Cardiac muscle cell (in vitro differentiated cells and primary cell): Measurements from ENCODE around the gene UGT3A1. TPM values are rescaled to one million over a fixed set of nuclear protein-coding genes. Genes with fewer than 3 reads are reported as not detected.

Source experiments
- DNase-seq, 2 donors: peaks; one replicate each; pipeline versions ENCODE4 v3.0.0 to v3.0.0-alpha.2; 2010 to 2017; ENCODE audit warnings: low read depth in 1 of 2, low spot score in 1 of 2
- H3K27ac ChIP-seq: fragments of 200-600 bp; sonication (generic); 2 replicates; pipeline ENCODE4 v1.5.1; 2016
- H3K27me3 ChIP-seq: fragments of 200-600 bp; sonication (generic); 2 replicates; pipeline ENCODE4 v1.6.0; 2016; ENCODE audit warnings: control low read depth
- H3K36me3 ChIP-seq: fragments of 200-600 bp; sonication (generic); 2 replicates; pipeline ENCODE4 v1.5.1; 2016; ENCODE audit warnings: control low read depth
- H3K4me1 ChIP-seq: fragments of 200-600 bp; sonication (generic); 2 replicates; pipeline ENCODE4 v1.8.1; 2017; ENCODE audit warnings: low read depth, mild to moderate bottlenecking, mixed run types
- H3K4me3 ChIP-seq: fragments of 200-600 bp; sonication (generic); 2 replicates; pipeline ENCODE4 v1.5.1; 2016; ENCODE audit warnings: mild to moderate bottlenecking
- H3K9me3 ChIP-seq: fragments of 200-600 bp; sonication (generic); 2 replicates; pipeline ENCODE4 v1.5.1; 2017; ENCODE audit warnings: low read depth, mild to moderate bottlenecking, control low read depth
- polyA plus RNA-seq: library from polyadenylated mRNA; unstranded; fragments of >200 nt; fragmentation: Nextera tagmentation; extraction: Ambion mirVana; gene quantifications from 2 replicates; pipeline ENCODE4 v1.2.1, GENCODE V29; 2016
- total RNA-seq: library from RNA; depleted of rRNA; stranded (reverse); fragments of >200 nt; gene quantifications from 2 replicates; pipeline ENCODE4 v1.2.3, GENCODE V29; 2016
- TF ChIP-seq, protein P1 (sequence below): IDR thresholded peaks from 2 replicates; pipeline ENCODE4 v1.5.1; 2012; ENCODE audit warnings: low read depth, mild to moderate bottlenecking, low read length

The UGT3A1 gene
- total and polyA plus RNA-seq, 2 experiments from 2014 or later: 0.48 TPM; not detected in 1

DNA sequence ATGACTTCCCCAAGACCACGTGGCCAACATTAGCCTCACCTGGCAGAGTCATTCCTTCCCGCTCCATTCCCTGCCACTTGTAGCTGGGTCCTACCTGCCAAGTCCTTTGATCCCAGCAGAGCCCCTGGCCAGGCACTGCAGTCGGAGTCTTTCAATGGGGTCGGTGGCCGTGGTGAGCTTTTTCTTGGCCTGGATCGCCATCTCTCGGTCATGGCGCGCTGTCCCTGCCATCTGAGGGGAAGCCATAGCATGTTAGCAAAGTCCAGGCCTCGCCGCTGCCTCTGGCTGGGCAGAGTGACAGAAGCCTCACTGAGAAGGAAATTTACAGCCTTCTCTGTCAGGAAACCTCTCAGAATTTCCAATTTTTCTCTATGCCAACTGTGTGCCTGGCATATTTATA lies 70.3 kb downstream of the UGT3A1 start:
- no peak overlapping the region for H3K27ac ChIP-seq
- H3K4me3 ChIP-seq: no peak overlapping the region
- TF ChIP-seq, protein P1, sequence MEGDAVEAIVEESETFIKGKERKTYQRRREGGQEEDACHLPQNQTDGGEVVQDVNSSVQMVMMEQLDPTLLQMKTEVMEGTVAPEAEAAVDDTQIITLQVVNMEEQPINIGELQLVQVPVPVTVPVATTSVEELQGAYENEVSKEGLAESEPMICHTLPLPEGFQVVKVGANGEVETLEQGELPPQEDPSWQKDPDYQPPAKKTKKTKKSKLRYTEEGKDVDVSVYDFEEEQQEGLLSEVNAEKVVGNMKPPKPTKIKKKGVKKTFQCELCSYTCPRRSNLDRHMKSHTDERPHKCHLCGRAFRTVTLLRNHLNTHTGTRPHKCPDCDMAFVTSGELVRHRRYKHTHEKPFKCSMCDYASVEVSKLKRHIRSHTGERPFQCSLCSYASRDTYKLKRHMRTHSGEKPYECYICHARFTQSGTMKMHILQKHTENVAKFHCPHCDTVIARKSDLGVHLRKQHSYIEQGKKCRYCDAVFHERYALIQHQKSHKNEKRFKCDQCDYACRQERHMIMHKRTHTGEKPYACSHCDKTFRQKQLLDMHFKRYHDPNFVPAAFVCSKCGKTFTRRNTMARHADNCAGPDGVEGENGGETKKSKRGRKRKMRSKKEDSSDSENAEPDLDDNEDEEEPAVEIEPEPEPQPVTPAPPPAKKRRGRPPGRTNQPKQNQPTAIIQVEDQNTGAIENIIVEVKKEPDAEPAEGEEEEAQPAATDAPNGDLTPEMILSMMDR: peak; percentile 36
- DNase-seq: peak; percentile 9 to 30
- H3K4me1 ChIP-seq: no peaks in the 10 kb centered on the region
- peaks cover 35% of the 10 kb centered on the region for H3K27me3 ChIP-seq
- no peaks in the 10 kb centered on the region for H3K9me3 ChIP-seq
- H3K36me3 ChIP-seq: no peaks in the 10 kb centered on the region

GRCh38 chr5:35919191-35919590 lies 72.0 kb downstream of the UGT3A1 start:
- DNase-seq: peak in 1 of 2 donors; percentile 92
- Histone ChIP-seq H3K4me1 (no peaks in the 10 kb centered on the region), H3K4me3 (no peak overlapping the region), H3K9me3 (no peaks in the 10 kb centered on the region), H3K36me3 (no peaks in the 10 kb centered on the region), H3K27me3 (peaks cover 24% of the 10 kb centered on the region), H3K27ac (no peak overlapping the region)
- TF ChIP-seq, protein P1: no peak

DNA sequence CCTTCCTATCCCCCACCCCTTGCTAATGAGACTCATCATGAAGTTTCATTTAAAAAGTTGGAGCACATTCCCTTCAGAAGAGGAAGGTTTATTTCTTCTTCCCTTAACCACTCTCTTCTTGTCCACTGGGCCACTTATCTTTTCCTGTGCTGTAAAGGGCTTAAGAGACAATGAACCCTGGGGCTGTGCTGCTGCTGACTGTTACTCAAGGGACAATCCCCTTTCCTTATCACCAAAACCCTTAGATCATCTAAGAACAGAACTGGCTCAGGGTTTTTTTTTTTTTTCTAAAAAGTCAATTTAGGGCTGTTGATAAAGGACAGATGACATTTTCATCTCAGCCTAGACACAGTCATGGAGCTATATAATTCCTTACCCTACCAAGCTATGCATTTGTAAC lies 82.4 kb downstream of the UGT3A1 start:
- no peaks in the 10 kb centered on the region for H3K27me3 ChIP-seq
- peak in 1 of 2 donors; percentile 10 for DNase-seq
- H3K27ac ChIP-seq: no peak overlapping the region
- H3K36me3 ChIP-seq: no peaks in the 10 kb centered on the region
- TF ChIP-seq, protein P1: no peak
- H3K9me3 ChIP-seq: no peaks in the 10 kb centered on the region
- no peaks in the 10 kb centered on the region for H3K4me1 ChIP-seq
- H3K4me3 ChIP-seq: no peak overlapping the region

DNA sequence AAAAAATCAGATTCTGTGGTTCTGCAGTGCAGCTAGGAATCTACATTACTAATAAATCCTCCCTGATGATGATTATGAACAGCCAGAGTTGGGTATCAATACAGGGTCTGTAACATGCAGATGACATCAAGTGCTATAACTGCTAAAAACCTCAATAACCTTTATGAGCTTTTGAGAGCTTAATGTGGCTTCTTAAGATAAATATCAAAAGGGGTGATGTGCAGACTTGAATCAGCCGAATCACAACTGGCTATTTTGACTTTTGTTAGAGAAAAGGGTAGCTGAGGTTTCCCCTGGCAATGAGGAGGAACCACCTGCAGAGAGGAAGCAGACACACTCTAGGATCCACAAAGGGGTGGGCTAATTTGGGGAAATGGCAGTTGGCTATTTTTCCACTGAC lies 83.0 kb downstream of the UGT3A1 start:
- Histone ChIP-seq H3K4me1 (no peaks in the 10 kb centered on the region), H3K36me3 (no peaks in the 10 kb centered on the region), H3K27me3 (no peaks in the 10 kb centered on the region), H3K27ac (no peak overlapping the region), H3K9me3 (no peaks in the 10 kb centered on the region), H3K4me3 (no peak overlapping the region)
- no peak for DNase-seq
- TF ChIP-seq, protein P1: no peak

DNA sequence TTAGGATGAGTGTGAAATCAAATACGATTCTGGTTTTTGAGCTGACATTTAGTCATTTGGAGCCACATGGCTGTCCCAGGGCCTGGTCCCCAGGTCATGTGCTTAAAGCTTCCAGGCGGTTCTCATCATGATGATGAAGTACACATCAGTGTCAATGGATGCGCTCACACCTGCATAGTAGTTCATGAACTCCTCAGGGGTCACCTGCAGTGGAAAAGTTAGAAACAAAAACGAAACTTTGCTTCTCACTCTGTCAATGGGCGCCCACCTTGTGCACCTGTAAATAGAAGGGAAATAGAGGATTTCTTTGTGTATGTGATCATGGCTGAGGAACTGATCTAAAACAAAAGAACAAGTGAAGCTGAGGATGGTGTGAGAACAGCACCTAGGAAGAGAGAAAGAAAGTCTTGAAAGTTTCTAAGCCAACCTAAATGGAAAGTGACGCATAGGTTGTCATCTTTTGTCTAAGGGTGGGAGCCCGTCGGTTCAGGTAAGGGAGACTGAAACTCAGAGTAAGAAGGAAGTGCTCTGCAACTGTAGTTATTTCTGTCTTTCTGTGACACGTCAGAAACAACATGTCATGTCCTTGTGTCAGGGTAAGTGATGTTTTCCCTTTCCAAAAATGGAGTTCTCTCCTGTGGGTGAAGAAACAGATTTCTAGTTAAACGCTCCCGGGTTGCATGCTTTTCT lies 86.6 kb downstream of the UGT3A1 start:
- no peaks in the 10 kb centered on the region for H3K27me3 ChIP-seq
- no peak overlapping the region for H3K4me3 ChIP-seq
- H3K9me3 ChIP-seq: no peaks in the 10 kb centered on the region
- no peak for DNase-seq
- peaks cover 4% of the 10 kb centered on the region for H3K4me1 ChIP-seq
- H3K27ac ChIP-seq: no peak overlapping the region
- H3K36me3 ChIP-seq: no peaks in the 10 kb centered on the region
- TF ChIP-seq, protein P1: no peak
